ENCODE data around the gene KIAA1958.

- TF ChIP-seq POLR2A (IDR thresholded peaks at IDR 0.05) (no peak), CTCF (IDR thresholded peaks at IDR 0.05) (no peak), POLR2AphosphoS5 (IDR thresholded peaks at IDR 0.05) (no peak)
Observed at GRCh38 chr9:112501287-112501686, 14.7 kb downstream of the KIAA1958 start.
